Sigmoid colon (tissue), 4 donors: ENCODE measurements around the gene TRMT10C.

Experiments used
- EP300 ChIP-seq, 4 donors: sonication (generic); formaldehyde crosslinking; IDR thresholded peaks; one replicate each; pipeline ENCODE4 v1.6.1; 2017; ENCODE audit warnings: antibody characterized with exemption in 4 of 4
- POLR2A ChIP-seq, 2 donors: fragments of 450-650 bp; IDR thresholded peaks; one replicate each; pipeline ENCODE4 v1.6.1; 2016; ENCODE audit warnings: antibody characterized with exemption in 2 of 2, mild to moderate bottlenecking in 2 of 2, moderate library complexity in 2 of 2
- POLR2AphosphoS5 ChIP-seq, 4 donors: sonication (generic); formaldehyde crosslinking; IDR thresholded peaks; one replicate each; pipeline ENCODE4 v1.6.1; 2017; ENCODE audit warnings: antibody characterized with exemption in 4 of 4
- TF ChIP-seq, protein P1 (sequence below), 4 experiments: fragments of 450-650 bp in 3 of 4; fragments of 200-600 bp in 1 of 4; IDR thresholded peaks; one replicate each; pipeline ENCODE4 v1.5.1; 2016 to 2019; ENCODE audit warnings: antibody characterized with exemption in 4 of 4, mild to moderate bottlenecking in 3 of 4, moderate library complexity in 2 of 4

DNA sequence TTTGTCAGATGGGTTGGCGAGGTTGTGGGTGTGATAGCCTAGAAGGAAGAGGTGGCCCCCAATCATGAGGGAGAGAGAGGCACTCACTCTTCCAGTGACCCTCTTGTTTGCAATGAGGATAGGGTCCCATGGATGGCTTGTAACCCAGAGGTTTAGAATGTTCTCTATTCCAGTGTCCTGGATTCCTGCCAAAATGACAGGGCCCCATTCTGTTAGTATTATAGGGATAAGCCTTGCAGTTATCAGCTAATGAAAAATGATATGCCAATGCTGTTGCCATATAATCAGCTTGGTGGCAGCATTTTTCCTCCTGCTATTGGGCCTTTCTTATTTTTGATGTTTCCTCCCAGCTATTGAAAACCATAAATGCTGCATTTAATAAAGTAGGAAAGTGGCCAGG is 25.4 kb upstream of the TRMT10C start:
- TF ChIP-seq POLR2AphosphoS5 (IDR thresholded peaks at IDR 0.05) (no peak), POLR2A (IDR thresholded peaks at IDR 0.05) (no peak), EP300 (IDR thresholded peaks at IDR 0.05) (no peak)
- TF ChIP-seq, protein P1, sequence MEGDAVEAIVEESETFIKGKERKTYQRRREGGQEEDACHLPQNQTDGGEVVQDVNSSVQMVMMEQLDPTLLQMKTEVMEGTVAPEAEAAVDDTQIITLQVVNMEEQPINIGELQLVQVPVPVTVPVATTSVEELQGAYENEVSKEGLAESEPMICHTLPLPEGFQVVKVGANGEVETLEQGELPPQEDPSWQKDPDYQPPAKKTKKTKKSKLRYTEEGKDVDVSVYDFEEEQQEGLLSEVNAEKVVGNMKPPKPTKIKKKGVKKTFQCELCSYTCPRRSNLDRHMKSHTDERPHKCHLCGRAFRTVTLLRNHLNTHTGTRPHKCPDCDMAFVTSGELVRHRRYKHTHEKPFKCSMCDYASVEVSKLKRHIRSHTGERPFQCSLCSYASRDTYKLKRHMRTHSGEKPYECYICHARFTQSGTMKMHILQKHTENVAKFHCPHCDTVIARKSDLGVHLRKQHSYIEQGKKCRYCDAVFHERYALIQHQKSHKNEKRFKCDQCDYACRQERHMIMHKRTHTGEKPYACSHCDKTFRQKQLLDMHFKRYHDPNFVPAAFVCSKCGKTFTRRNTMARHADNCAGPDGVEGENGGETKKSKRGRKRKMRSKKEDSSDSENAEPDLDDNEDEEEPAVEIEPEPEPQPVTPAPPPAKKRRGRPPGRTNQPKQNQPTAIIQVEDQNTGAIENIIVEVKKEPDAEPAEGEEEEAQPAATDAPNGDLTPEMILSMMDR (IDR thresholded peaks at IDR 0.05): no peak
